H9 (cell line): ENCODE data around the gene PFN4. TPM values are rescaled to one million over a fixed set of nuclear protein-coding genes. Genes with fewer than 3 reads are reported as not detected.

Experiments used
- DNase-seq: peaks from one replicate; pipeline ENCODE4 v3.0.0-alpha.2; 2017
- H2AFZ ChIP-seq: one replicate; pipeline ENCODE4 v1.6.1; 2013; ENCODE audit warnings: mild to moderate bottlenecking, low read length, control low read depth, moderate library complexity
- H2AK5ac ChIP-seq: 2 replicates; pipeline ENCODE4 v1.6.1; 2013; ENCODE audit warnings: low read length, control low read depth, mixed read lengths; ENCODE audit not compliant: insufficient read length
- H2BK120ac ChIP-seq: one replicate; pipeline ENCODE4 v1.6.1; 2013; ENCODE audit warnings: low read depth, mild to moderate bottlenecking, low read length, control low read depth, inconsistent platforms; ENCODE audit not compliant: poor library complexity, severe bottlenecking
- H2BK12ac ChIP-seq: 2 replicates; pipeline ENCODE4 v1.6.1; 2013; ENCODE audit warnings: low read length, control low read depth, mixed read lengths, low read depth; ENCODE audit not compliant: insufficient read length
- H2BK15ac ChIP-seq: 2 replicates; pipeline ENCODE4 v1.6.1; 2013; ENCODE audit warnings: low read depth, low read length, control low read depth
- H2BK20ac ChIP-seq: one replicate; pipeline ENCODE4 v1.6.1; 2013; ENCODE audit warnings: low read depth, mild to moderate bottlenecking, low read length, control low read depth, inconsistent platforms; ENCODE audit not compliant: poor library complexity, severe bottlenecking
- H2BK5ac ChIP-seq: 2 replicates; pipeline ENCODE4 v1.6.1; 2013; ENCODE audit warnings: low read length, control low read depth, mixed read lengths; ENCODE audit not compliant: insufficient read length
- H3K14ac ChIP-seq: 2 replicates; pipeline ENCODE4 v1.6.1; 2013; ENCODE audit warnings: low read length, control low read depth; ENCODE audit not compliant: insufficient read depth
- H3K18ac ChIP-seq: 2 replicates; pipeline ENCODE4 v1.6.1; 2013; ENCODE audit warnings: low read depth, mild to moderate bottlenecking, mixed read lengths, low read length, control low read depth; ENCODE audit not compliant: insufficient read length
- H3K23ac ChIP-seq: 2 replicates; pipeline ENCODE4 v1.6.1; 2013; ENCODE audit warnings: low read length, control low read depth, mixed read lengths, low read depth; ENCODE audit not compliant: insufficient read length
- H3K23me2 ChIP-seq: 2 replicates; pipeline ENCODE4 v1.6.1; 2013; ENCODE audit warnings: low read depth, mild to moderate bottlenecking, mixed read lengths, low read length, control low read depth; ENCODE audit not compliant: insufficient read length, poor library complexity, severe bottlenecking
- H3K27ac ChIP-seq: 2 replicates; pipeline ENCODE4 v1.5.1; 2013; ENCODE audit warnings: low read length, control low read depth, mixed read lengths, low read depth; ENCODE audit not compliant: insufficient read length
- H3K27me3 ChIP-seq: 2 replicates; pipeline ENCODE4 v1.6.1; 2013; ENCODE audit warnings: low read length, control low read depth, inconsistent platforms; ENCODE audit not compliant: insufficient read depth
- H3K4ac ChIP-seq: 2 replicates; pipeline ENCODE4 v1.6.1; 2013; ENCODE audit warnings: low read depth, mild to moderate bottlenecking, control low read depth, inconsistent platforms, low read length, moderate library complexity
- H3K4me1 ChIP-seq: 2 replicates; pipeline ENCODE4 v1.6.1; 2013; ENCODE audit warnings: low read length, control low read depth, inconsistent platforms; ENCODE audit not compliant: insufficient read depth
- H3K4me2 ChIP-seq: 2 replicates; pipeline ENCODE4 v1.6.1; 2013; ENCODE audit warnings: low read length, control low read depth, mixed read lengths; ENCODE audit not compliant: insufficient read length, insufficient read depth
- H3K56ac ChIP-seq: 2 replicates; pipeline ENCODE4 v1.6.1; 2013; ENCODE audit warnings: low read depth, mild to moderate bottlenecking, mixed read lengths, low read length, control low read depth; ENCODE audit not compliant: insufficient read length
- H3K79me1 ChIP-seq: 2 replicates; pipeline ENCODE4 v1.6.1; 2013; ENCODE audit warnings: low read depth, mild to moderate bottlenecking, moderate library complexity, low read length, control low read depth, inconsistent platforms; ENCODE audit not compliant: insufficient read depth, poor library complexity, severe bottlenecking
- H3K79me2 ChIP-seq: 2 replicates; pipeline ENCODE4 v1.6.1; 2013; ENCODE audit warnings: low read length, control low read depth, inconsistent platforms; ENCODE audit not compliant: insufficient read depth
- H3K9ac ChIP-seq: 2 replicates; pipeline ENCODE4 v1.6.1; 2013; ENCODE audit warnings: low read length, control low read depth, mixed read lengths; ENCODE audit not compliant: insufficient read length; ENCODE audit errors: extremely low read depth
- H3K9me3 ChIP-seq: one replicate; pipeline ENCODE4 v1.6.1; 2013; ENCODE audit warnings: low read depth, low read length, inconsistent platforms; ENCODE audit not compliant: control insufficient read depth
- H3T11ph ChIP-seq: one replicate; pipeline ENCODE4 v1.6.1; 2013; ENCODE audit warnings: mild to moderate bottlenecking, low read length, control low read depth, inconsistent platforms
- H4K20me1 ChIP-seq: one replicate; pipeline ENCODE4 v1.6.1; 2013; ENCODE audit not compliant: control insufficient read depth, insufficient read length, insufficient read depth
- H4K5ac ChIP-seq: 2 replicates; pipeline ENCODE4 v1.6.1; 2013; ENCODE audit warnings: low read depth, mild to moderate bottlenecking, mixed read lengths, low read length, control low read depth; ENCODE audit not compliant: insufficient read length
- H4K8ac ChIP-seq: replicated peaks from 2 replicates; pipeline ENCODE4 v1.6.1; 2013; ENCODE audit warnings: low read length, control low read depth, mixed read lengths, low read depth; ENCODE audit not compliant: insufficient read length
- H4K91ac ChIP-seq: 2 replicates; pipeline ENCODE4 v1.6.1; 2013; ENCODE audit warnings: low read depth, mild to moderate bottlenecking, moderate library complexity, mixed read lengths, low read length, control low read depth; ENCODE audit not compliant: insufficient read length
- H3K27ac Mint-ChIP-seq, 3 experiments: 2 replicates in 2 of 3; 3 replicates in 1 of 3; pipeline ENCODE4 v1.8.0; 2020 to 2021; ENCODE audit warnings: mixed read lengths in 3 of 3, mild to moderate bottlenecking in 1 of 3, moderate library complexity in 1 of 3
- H3K27me3 Mint-ChIP-seq: 2 replicates; pipeline ENCODE4 v1.8.0; 2021; ENCODE audit warnings: low read depth, mild to moderate bottlenecking, moderate library complexity, mixed read lengths
- H3K36me3 Mint-ChIP-seq, 3 experiments: 2 replicates in 2 of 3; 3 replicates in 1 of 3; pipeline ENCODE4 v1.8.0; 2020 to 2021; ENCODE audit warnings: low read depth in 3 of 3, mixed read lengths in 3 of 3; ENCODE audit not compliant: insufficient read depth in 1 of 3
- H3K4me1 Mint-ChIP-seq, 2 experiments: 2 replicates each; pipeline ENCODE4 v1.8.0; 2020; ENCODE audit warnings: mixed read lengths in 2 of 2
- H3K4me3 Mint-ChIP-seq, 2 experiments: 2 replicates in 1 of 2; 3 replicates in 1 of 2; pipeline ENCODE4 v1.8.0; 2020 to 2021; ENCODE audit warnings: mild to moderate bottlenecking in 2 of 2, mixed read lengths in 2 of 2, moderate library complexity in 1 of 2
- H3K9me3 Mint-ChIP-seq, 2 experiments: 2 replicates in 1 of 2; 3 replicates in 1 of 2; pipeline ENCODE4 v1.8.0; 2020; ENCODE audit warnings: mild to moderate bottlenecking in 2 of 2, mixed read lengths in 2 of 2, moderate library complexity in 1 of 2
- WGBS: extraction: QIAGEN DNeasy Blood & Tissue Kit; methylation state at CpG from one replicate; pipeline ENCODE4 v1.1.7; 2013; ENCODE audit warnings: missing lambda C conversion rate, low lambda C conversion rate, mixed read lengths; ENCODE audit not compliant: insufficient read length; ENCODE audit errors: extremely low coverage; 5-methylcytosine and 5-hydroxymethylcytosine counted together
- total RNA-seq: library from RNA; stranded (reverse); gene quantifications from 2 replicates; pipeline ENCODE4 v1.2.1, GENCODE V29; 2021
- TF ChIP-seq, protein P1 (sequence below): fragments of 200-600 bp; sonication (generic); conservative IDR thresholded peaks from 3 replicates; pipeline ENCODE4 v1.8.0; 2021; ENCODE audit warnings: antibody characterized with exemption, mild to moderate bottlenecking

Gene PFN4
- total RNA-seq, 1 experiment from 2014 or later, result not detected

DNA sequence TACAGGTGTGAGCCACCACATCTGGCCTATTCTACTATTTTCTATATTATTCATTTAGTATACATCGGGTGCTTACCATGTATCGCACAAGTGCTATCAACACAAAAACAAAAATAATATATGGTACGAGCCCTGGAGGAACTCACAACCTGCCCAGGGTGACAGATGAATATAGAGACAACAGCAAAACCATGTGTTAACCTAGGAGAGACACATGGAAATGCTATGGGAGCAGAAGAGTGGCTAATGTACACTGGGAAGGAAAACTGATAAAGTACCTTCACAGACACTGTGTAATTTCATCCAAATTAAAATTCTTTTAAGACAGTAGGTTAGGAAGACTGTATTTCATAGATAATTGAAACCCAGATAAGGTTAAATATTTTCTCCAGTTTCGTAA is 50.9 kb downstream of the PFN4 start:
- H3K9ac ChIP-seq, result no peak overlapping the region
- H2BK20ac ChIP-seq, result no peak overlapping the region
- H3T11ph ChIP-seq, result no peak overlapping the region
- H2BK5ac ChIP-seq, result no peak overlapping the region
- no peaks in the 10 kb centered on the region for H3K27me3 ChIP-seq
- no peak overlapping the region for H3K18ac ChIP-seq
- H3K4me1 ChIP-seq, result no peaks in the 10 kb centered on the region
- H2BK12ac ChIP-seq, result no peak overlapping the region
- WGBS, result no CpG with 5 or more reads among the region's 4 CpGs
- H3K56ac ChIP-seq, result no peak overlapping the region
- no peak overlapping the region for H3K4me2 ChIP-seq
- no peak overlapping the region for H3K27ac ChIP-seq
- H3K4ac ChIP-seq, result no peak overlapping the region
- no peaks in the 10 kb centered on the region; the same call in 1 of the 2 replicates for H3K79me2 ChIP-seq
- H4K91ac ChIP-seq, result no peak overlapping the region
- no peaks in the 10 kb centered on the region for H4K20me1 ChIP-seq
- Mint-ChIP-seq H3K4me1 (peaks cover 8 to 10% of the 10 kb centered on the region in 2 experiments), H3K27me3 (no peaks in the 10 kb centered on the region), H3K4me3 (no peak overlapping the region), H3K36me3 (peaks cover 30 to 55% (median 45%) of the 10 kb centered on the region in 3 experiments), H3K27ac (no peak overlapping the region), H3K9me3 (no peaks in the 10 kb centered on the region)
- H3K79me1 ChIP-seq, result peaks cover 2% of the 10 kb centered on the region
- TF ChIP-seq, protein P1, sequence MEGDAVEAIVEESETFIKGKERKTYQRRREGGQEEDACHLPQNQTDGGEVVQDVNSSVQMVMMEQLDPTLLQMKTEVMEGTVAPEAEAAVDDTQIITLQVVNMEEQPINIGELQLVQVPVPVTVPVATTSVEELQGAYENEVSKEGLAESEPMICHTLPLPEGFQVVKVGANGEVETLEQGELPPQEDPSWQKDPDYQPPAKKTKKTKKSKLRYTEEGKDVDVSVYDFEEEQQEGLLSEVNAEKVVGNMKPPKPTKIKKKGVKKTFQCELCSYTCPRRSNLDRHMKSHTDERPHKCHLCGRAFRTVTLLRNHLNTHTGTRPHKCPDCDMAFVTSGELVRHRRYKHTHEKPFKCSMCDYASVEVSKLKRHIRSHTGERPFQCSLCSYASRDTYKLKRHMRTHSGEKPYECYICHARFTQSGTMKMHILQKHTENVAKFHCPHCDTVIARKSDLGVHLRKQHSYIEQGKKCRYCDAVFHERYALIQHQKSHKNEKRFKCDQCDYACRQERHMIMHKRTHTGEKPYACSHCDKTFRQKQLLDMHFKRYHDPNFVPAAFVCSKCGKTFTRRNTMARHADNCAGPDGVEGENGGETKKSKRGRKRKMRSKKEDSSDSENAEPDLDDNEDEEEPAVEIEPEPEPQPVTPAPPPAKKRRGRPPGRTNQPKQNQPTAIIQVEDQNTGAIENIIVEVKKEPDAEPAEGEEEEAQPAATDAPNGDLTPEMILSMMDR, result no peak
- DNase-seq, result no peak
- no peak overlapping the region for H2AK5ac ChIP-seq
- H3K9me3 ChIP-seq, result no peaks in the 10 kb centered on the region
- no peak overlapping the region for H4K8ac ChIP-seq
- H2BK120ac ChIP-seq, result no peak overlapping the region
- no peak overlapping the region for H4K5ac ChIP-seq
- no peak overlapping the region for H2BK15ac ChIP-seq
- H3K14ac ChIP-seq, result no peak overlapping the region
- no peak overlapping the region for H2AFZ ChIP-seq
- no peak overlapping the region for H3K23ac ChIP-seq
- H3K23me2 ChIP-seq, result peaks cover 6% of the 10 kb centered on the region
